Kidney epithelial cell (primary cell): ENCODE measurements around the gene PCSK2. TPM values are rescaled to one million over a fixed set of nuclear protein-coding genes. Genes with fewer than 3 reads are reported as not detected.

ENCODE experiments used
- DNase-seq: peaks from one replicate; pipeline ENCODE4 v3.0.0-alpha.2; 2010; ENCODE audit warnings: low read depth
- H3K27me3 ChIP-seq: 2 replicates; pipeline ENCODE4 v1.6.0; 2011; ENCODE audit warnings: low read length; ENCODE audit not compliant: control insufficient read depth, insufficient read depth
- H3K36me3 ChIP-seq: 2 replicates; pipeline ENCODE4 v1.5.1; 2011; ENCODE audit warnings: low read length; ENCODE audit not compliant: control insufficient read depth, insufficient read depth
- H3K4me3 ChIP-seq: 2 replicates; pipeline ENCODE4 v1.5.1; 2011; ENCODE audit warnings: low read depth, mild to moderate bottlenecking, control low read depth, low read length
- total RNA-seq: library from RNA; depleted of rRNA; stranded (reverse); fragments of >200 nt; gene quantifications from 2 replicates; pipeline ENCODE4 v1.2.3, GENCODE V29; 2015
- TF ChIP-seq, protein P1 (sequence below): IDR thresholded peaks from 2 replicates; pipeline ENCODE4 v1.5.1; 2011; ENCODE audit warnings: mild to moderate bottlenecking, moderate library complexity, low read length, control low read depth, inconsistent platforms; ENCODE audit not compliant: insufficient read depth, poor library complexity, severe bottlenecking

The PCSK2 gene
- total RNA-seq, 1 donor from 2014 or later: 0.04 TPM

GRCh38 chr20:17530153-17530552 lies 303.3 kb downstream of the PCSK2 start:
- no peak for DNase-seq
- H3K4me3 ChIP-seq: no peak overlapping the region
- no peaks in the 10 kb centered on the region for H3K27me3 ChIP-seq
- TF ChIP-seq, protein P1, sequence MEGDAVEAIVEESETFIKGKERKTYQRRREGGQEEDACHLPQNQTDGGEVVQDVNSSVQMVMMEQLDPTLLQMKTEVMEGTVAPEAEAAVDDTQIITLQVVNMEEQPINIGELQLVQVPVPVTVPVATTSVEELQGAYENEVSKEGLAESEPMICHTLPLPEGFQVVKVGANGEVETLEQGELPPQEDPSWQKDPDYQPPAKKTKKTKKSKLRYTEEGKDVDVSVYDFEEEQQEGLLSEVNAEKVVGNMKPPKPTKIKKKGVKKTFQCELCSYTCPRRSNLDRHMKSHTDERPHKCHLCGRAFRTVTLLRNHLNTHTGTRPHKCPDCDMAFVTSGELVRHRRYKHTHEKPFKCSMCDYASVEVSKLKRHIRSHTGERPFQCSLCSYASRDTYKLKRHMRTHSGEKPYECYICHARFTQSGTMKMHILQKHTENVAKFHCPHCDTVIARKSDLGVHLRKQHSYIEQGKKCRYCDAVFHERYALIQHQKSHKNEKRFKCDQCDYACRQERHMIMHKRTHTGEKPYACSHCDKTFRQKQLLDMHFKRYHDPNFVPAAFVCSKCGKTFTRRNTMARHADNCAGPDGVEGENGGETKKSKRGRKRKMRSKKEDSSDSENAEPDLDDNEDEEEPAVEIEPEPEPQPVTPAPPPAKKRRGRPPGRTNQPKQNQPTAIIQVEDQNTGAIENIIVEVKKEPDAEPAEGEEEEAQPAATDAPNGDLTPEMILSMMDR: no peak
- no peaks in the 10 kb centered on the region for H3K36me3 ChIP-seq

GRCh38 chr20:17530716-17531664 lies 304.1 kb downstream of the PCSK2 start, which contains the start of gene BFSP1:
Gene BFSP1, minus strand, starts transcription at chr20:17531379. Its CDS starts 50 bp downstream, at chr20:17531329.
- H3K27me3 ChIP-seq: no peaks in the 10 kb centered on the region
- peak within 1 kb of the TSS; percentile 44 for H3K4me3 ChIP-seq
- no peak for DNase-seq
- TF ChIP-seq, protein P1: no peak
- no peaks in the 10 kb centered on the region for H3K36me3 ChIP-seq

- no peak for DNase-seq
- Histone ChIP-seq H3K36me3 (no peaks in the 10 kb centered on the region), H3K4me3 (peak overlapping the region; percentile 44), H3K27me3 (no peaks in the 10 kb centered on the region)
- TF ChIP-seq, protein P1: no peak
These were observed 304.8 kb downstream of the PCSK2 start for GRCh38 chr20:17531665-17532025.

- no peak for DNase-seq
- no peak overlapping the region for H3K4me3 ChIP-seq
- no peaks in the 10 kb centered on the region for H3K27me3 ChIP-seq
- no peaks in the 10 kb centered on the region for H3K36me3 ChIP-seq
- TF ChIP-seq, protein P1: no peak
These were observed 306.6 kb downstream of the PCSK2 start for GRCh38 chr20:17533396-17533795.

DNA sequence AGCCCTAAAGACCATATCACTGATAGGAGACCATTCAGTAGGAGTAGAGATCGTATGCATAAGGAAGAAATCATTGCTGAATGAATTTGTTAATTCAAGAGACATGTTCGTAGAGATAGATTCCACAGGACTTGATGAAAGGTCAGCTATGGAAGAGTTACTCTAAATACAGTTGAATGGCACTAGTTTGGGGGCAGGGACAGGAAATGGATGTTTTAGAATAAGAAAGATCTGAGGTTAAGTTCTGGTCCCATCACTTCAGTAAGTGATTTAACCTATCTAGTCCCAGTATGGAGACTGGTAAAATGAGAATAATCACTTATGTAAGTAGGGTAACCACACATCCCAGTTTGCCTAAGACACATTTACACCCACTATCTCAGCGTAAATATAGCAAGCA lies 307.2 kb downstream of the PCSK2 start:
- H3K4me3 ChIP-seq: no peak overlapping the region
- TF ChIP-seq, protein P1: no peak
- no peaks in the 10 kb centered on the region for H3K36me3 ChIP-seq
- no peaks in the 10 kb centered on the region for H3K27me3 ChIP-seq
- no peak for DNase-seq
